Measurements from ENCODE around the gene SCAF4. TPM values are rescaled to one million over a fixed set of nuclear protein-coding genes. Genes with fewer than 3 reads are reported as not detected.

SCAF4 gene
- total and polyA plus RNA-seq, 2 of the 8 experiments (the other 6 are each of a cell fraction or from before 2014, with no cell fraction given) = 28.9 to 55.1 TPM

- no peak for TF ChIP-seq CHD7 (IDR thresholded peaks at IDR 0.05; ENCODE audit: insufficient replicate concordance, low read length)
- no peak for TF ChIP-seq CBX5 (IDR thresholded peaks at IDR 0.05; ENCODE audit: low read depth, low read length)
- no peak for TF ChIP-seq CBX8 (IDR thresholded peaks at IDR 0.05; ENCODE audit: borderline replicate concordance, low read depth, low read length)
- TF ChIP-seq ASH2L (IDR thresholded peaks at IDR 0.05; ENCODE audit: low read length) = no peak
- TF ChIP-seq PHF8 (conservative IDR thresholded peaks at IDR 0.05; ENCODE audit: low read depth, low read length) = no peak
- TF ChIP-seq POLR2A (IDR thresholded peaks at IDR 0.05; ENCODE audit: control extremely low read depth in 1 of 2, low read depth in 2 of 2, low read length in 2 of 2) = no peak
Measured at GRCh38 chr21:31644643-31645042, 87.3 kb downstream of the SCAF4 start (continued).
